GM10847 (cell line): Measurements from ENCODE around the gene TUB.

ENCODE experiments used
- POLR2A ChIP-seq: IDR thresholded peaks from 2 replicates; pipeline ENCODE4 v1.6.1; 2011; ENCODE audit not compliant: insufficient read length; ENCODE audit errors: extremely low read depth

The TUB gene

DNA sequence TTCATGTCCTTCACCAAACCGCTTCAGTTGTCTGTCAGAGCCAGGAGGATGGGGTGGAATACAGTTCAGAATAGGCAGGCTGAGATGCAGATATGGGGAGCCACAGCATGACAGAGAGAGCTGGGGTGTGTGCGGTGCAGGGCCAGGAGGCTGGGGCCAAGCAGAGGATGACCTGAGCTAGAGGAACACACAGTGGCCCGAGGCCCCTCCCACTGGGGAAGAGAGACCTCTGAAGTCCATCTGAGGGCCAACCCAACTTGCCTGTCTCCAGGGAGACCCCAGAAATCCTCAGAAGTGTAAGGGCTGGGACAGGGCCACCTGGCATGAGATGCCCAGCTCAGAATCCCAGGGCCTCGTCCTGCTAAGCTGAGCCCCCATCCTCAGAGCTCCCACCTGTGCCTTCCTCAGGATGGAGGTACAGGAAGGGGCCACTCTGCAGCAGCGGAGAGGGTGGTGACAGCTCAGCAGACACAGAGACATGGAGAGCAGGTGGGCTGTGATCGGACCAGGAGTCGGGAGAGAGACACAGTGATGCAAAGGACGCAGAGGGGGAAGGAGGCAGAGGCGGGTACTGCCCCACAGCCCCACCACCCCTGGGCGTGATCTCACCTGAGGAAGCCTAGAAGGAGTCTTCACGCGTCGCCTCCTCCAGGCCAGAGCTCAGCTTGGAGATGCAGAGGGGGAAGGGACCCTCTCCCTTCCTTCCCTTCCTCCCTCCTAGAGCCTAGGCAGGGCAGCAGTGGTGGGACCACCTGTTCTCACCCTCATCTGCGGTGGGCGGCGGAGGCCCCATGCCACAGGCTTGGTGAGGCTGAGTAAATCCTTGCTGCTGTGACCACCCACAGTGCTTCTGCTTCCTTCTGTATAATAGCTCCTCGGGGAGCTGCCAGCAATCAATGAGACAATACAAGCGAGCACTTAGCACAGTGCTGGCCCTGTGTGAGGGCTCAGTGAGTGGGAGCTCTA is 9.1 kb upstream of the TUB start:
- no peak for TF ChIP-seq POLR2A

DNA sequence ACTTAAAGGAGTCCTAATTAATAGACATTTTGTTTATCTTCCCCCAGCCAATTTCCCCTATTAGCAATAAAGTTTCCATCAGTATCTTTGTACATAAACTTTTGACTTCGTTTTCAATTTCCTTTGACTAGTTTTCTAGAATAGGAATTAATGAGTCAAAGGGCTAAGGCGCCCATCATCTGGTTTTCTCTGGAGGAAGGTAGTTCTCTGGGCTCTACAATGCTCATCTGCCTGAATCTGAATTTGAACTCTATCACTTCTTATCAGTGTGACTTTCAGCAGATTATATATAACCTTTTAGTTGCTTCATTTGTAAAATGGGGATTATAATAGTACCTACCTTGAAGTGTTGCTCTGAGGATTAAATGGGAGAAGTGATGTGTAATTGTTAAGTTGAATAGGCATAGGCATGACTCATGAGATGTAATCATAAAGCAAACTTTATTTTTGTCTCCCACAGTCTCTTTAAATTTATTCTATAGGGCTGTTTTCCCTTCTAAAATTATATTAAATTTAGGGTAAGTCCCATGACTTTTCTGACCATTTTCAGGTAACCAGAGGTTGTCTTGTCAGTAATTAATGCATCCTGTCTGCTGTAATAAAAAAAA is 5.8 kb upstream of the TUB start:
- no peak for TF ChIP-seq POLR2A

DNA sequence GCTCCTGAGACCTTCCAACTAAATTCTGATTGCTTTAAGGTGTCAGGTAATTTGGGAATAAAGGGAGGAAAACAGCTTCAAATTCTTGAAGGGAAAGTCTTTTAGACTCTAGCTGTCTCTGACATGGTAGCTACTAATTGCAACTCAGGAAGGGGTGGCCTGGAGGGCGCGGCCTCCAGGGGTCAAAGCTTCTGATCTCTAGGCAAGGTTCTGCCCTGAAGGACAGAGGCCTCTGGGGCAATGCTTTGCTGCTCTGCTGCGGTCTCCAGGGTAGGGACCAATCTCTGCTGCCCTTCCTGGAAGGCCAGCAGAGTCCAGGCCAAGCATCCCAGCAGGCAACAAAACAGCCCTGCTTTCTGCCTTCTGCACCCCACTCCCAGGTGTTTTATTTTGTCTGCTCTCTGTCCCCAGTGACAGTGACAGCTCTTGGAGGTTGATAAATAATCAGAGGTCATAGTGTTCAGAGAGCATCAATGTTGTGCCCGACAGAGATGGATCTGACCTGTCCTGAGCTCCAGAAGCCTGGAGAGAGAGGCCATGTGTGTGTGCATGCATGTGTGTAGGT is 1.8 kb upstream of the TUB start:
- TF ChIP-seq POLR2A, result no peak

DNA sequence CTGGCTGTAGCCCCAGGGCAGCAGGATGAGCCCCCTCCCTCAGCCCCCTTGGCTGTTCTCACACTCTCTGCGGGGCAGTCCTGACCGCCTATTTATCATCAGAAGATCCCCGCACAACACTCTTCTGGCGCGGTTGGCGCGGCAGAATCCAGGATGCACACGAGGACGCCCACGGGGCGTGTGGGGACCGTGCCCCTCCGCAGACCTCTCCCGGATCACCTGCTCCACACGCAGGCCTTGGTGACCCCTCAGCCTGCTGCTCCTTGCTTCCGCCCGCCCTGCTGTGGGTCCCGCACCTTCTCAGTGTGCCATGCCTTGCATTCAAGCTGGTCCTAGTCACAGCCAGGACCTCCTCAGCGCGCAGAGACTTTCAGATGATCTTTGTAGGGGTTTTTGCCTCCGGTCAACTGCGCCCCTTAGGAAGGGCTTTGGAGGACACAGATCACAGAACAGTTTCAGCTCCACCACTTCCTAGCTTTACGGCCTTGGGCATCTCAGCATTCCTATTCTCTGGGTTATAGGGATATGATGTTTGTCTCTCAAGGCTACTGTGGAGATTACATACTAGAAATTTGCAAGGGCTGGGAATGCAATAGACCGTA is 841 bp upstream of the TUB start:
- TF ChIP-seq POLR2A, result no peak

DNA sequence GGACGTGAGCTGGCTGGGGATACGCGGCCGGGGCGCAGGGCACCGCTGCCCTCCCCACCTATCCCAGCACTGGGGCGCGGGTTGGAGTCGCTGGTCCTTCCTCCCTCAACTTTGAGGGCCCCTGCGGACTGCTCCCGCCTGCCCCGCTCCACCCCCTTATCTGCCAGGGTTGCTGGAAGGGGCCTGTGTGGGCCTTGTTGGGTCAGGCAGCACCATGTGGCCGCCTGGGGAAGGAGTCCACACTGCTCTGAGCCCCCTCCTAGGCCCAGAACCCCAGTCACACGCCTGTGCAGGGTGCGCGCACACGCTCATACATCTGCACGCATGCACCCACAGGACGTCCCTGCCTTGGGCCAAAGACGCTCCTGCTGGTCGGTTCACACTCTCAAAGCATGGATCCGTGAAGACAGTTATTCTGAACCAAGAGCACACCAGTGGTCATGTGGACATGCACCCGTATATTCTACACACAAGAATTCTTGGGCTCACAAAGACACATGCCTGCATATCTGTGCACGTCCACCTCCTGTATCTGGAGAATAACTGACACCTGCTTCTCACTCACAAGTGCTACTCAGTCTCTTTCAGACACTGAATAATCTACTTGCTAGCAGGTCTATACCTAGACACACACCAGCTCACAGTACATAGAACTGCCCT is 710 bp downstream of the TUB start:
- no peak for TF ChIP-seq POLR2A

DNA sequence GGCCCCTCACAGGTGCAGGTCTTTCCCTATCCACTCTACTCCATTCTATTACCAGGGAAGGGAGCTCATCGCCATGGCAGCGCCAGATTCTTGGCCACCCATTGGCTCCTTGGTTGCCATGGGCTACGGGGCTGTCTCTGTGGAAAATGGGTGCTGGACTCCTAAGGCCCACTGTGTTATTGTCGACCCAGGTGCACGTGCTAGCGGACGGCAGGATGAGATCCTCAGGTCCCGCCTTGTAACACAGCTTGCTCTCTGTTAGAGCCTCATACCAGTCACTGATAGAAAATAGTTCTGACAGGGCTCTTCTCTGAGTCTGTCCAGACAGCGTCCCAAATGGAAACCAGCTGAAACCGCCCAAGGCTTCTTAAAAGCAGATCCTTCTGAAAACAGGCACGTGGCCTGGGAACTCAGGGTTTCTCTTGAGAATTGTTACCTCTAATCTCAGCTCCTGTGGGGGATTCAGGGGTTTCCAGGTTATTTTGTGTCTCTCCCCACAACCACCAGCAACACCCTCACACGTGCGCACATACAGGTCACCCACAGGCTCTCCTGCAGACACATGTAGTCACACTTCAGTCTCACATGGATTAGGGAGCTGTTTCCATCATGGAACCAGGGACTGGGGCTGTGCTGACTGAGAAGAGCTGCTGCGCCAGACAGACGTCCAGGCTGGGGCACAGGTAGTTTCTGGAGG is 1.5 kb downstream of the TUB start:
- no peak for TF ChIP-seq POLR2A

DNA sequence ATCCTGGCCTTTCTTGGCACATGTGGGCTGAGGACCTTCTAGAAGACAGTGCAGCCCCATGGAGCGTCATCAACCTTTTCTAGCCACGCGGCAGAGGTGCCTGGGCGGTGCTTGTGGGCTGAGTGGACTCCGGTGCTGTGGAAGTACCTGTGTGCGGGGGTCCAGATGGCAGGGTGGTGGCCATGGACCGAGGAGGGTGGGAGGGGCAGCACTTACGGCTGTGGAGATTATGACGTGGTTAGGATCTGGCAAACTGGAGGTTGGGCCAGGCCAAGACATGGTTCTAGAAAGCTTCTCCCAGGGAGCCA is 2.0 kb downstream of the TUB start:
- TF ChIP-seq POLR2A, result no peak

DNA sequence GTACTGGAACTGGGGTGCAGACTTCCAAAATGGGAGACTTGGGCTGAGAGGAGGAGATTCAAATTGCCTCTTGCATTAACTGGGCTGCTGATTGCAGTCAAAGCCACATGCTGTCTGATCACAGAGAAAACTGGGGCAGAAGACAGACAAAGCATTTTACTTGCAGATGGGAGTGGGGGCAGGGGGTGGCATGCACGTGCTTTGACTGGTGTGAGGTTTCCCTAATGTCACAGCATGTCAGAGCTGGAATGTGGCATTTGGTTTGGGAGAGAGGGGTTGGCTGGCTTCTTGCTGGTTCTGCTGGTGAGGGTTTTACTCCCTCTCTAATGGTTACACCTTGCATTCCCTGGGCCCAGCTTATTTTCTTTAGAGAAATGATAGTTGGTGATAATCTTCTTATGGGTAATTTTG is 2.9 kb downstream of the TUB start:
- no peak for TF ChIP-seq POLR2A

DNA sequence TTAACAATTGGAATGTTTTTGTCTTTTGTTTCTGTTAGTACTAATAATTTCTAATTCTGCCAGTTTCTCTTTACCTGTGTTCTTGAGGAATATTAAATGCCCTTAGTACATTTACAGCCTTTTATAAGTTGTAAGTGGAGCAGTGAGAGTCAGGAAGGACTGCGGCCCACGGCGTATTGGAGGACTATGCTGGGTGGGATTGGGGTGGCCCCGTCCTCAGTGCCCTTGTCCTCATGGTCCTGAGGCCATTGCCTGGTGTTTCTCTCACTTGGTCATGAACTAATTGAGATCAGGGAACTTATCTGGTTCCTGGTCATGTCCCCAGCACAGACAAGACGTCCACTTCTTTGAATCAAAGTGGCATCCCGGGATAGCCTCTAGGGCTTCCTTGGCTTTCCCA is 3.3 kb downstream of the TUB start:
- no peak for TF ChIP-seq POLR2A

DNA sequence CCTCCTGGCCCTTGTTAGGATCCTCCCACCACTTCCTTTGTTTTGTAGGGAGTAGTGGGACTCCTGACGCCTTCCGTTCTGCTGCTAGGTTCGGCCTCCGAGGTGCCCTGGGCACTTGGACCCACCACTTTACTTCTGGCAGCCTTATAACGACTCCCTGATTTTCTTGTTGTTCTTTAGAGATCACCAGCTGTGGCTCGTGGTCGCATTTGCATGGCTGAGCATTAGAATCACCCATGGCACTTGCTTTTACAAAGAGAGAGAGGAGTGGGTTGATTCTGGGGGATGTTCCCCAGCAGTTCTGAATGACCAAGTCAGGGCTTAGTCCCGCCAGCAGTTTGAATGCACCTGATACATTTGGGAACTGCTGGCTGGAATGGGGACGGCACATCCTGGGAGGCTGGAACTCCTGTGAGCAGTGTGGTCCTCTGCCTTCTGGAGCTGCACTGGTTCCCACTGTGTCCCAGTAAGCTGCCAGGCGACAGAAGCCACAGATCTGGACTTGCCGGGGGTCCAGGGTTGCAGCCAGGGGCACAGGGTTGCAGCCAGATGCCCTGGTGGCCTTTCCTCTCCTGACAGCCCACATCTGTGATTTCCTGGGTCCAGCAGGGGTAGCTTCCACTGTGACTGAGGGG is 4.1 kb downstream of the TUB start:
- no peak for TF ChIP-seq POLR2A

DNA sequence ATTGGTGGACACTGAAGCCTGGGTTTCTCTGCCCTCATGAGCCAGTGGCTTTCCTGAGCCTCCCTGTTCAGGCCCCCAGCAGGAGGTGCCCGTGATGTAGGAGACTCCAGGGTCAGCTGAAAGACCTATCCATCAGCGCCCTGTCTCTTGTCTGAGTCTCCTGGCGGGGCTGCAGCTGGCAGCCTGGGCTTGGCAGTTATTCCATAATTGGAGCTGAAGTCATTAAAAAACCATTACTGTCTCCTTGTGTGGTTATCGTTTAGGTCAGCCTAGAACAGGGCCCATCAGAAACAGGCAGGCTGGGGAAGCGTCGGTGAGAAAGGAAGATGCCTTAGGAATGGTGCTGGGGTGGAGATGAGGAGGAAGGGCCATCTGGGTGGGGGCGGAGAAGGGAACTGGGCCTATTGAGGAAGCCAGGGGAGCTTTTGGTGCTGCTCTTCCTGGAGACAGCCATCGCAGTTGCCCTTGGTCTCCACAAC is 5.0 kb downstream of the TUB start:
- no peak for TF ChIP-seq POLR2A

DNA sequence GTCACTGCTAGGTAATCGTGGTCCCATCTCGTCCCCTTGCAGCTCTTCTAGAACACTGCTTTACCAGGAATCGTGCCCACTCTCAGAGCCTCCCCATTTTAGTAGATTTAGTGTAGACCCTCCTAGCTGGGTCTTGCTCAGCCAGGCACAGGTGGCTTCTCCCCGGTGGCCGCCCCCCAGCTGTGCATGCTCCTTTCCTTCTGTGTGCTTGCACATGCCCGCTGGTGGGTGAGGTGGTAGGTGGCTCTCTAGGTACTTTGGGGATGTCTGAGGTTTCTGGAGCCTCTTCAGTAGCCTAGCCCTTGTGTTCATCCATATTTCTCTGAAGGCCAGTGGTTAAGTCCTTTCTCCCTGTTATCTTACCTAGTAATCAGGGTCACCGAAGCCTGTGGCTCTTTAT is 5.6 kb downstream of the TUB start:
- TF ChIP-seq POLR2A, result no peak

DNA sequence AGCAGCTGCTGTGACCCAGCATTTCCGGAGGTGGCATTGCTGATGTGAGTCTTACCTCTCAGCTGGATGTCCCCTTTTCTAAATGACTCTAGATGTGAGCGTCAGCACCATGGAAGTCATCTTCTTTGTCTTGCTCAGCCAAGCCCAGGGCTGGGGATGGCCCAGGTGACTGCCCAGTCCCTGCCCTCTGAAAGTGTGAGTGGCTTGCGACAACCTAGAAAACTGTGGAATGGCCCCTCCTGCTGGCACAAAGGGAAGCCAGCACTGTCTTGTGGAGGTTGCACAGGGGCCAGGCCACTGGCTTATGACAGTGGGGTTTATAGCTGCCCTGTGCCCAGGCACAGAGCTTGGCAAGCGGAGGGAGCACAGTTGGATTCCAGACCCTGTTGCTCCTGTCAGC is 6.2 kb downstream of the TUB start:
- no peak for TF ChIP-seq POLR2A

DNA sequence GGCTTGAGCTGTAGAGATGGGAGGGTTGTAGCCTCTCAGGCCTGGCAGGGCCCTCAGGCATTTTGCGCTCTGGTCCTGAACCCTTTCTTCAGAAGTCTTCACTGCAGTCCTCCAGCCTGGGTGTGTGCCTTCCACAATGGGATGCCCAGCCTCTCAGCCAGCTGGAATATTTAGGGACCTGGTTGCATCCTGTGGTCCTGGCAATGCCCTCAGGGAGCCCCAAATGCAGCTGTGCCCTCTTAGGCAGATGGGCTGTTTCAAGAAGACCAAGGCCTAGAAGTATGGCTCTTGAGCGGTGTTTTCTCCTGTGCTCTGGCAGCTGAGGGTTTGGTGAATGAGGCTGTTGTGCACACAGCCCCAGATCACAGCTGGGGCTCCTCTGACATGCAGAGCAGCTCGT is 6.7 kb downstream of the TUB start:
- TF ChIP-seq POLR2A, result no peak

DNA sequence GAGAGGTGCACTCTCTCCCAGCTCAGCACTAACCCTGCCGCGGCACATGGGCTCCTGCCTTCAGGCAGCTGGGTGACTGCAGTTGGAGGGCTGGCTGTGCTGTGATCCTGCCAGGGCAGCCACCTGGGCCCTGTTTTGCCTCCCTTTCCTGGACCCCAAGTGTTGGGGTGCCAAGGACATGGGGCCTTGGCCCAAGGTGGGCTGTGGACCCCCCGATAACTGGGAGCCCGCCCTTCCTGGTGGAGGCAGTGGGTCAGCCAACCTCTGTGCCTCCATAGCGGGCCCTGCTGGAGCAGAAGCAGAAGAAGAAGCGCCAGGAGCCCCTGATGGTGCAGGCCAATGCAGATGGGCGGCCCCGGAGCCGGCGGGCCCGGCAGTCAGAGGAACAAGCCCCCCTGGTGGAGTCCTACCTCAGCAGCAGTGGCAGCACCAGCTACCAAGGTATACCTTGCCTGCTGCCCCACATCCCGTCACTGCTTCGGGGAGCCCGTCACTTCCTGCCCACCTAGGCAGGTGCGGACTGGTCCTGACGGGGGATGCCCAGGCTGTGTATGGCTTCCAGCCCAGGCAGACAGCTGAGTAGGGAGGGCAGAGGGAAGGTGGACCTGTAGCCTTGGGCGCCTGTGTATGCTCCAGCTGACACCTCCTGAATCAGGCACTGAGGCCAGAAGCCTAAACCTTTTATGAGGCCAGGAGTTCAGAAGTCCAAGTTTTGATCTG is 8.9 kb downstream of the TUB start:
- no peak for TF ChIP-seq POLR2A
